Spinal cord (tissue), 10 donors: ENCODE data around the gene SF3B3. TPM values are rescaled to one million over a fixed set of nuclear protein-coding genes. Genes with fewer than 3 reads are reported as not detected.
A peak's percentile ranks its signal among the peaks of the same experiment; 100 is the strongest.

ENCODE experiments used
- DNase-seq, 6 donors: peaks; one replicate each; pipeline versions ENCODE4 v3.0.0 to v3.0.0-alpha.2; 2013 to 2015; ENCODE audit warnings: low spot score in 6 of 6, low read depth in 4 of 6
- H3K27ac ChIP-seq: one replicate; pipeline ENCODE4 v1.5.1; 2013; ENCODE audit warnings: low read depth, low read length, control low read depth
- H3K27me3 ChIP-seq: one replicate; pipeline ENCODE4 v1.6.1; 2013; ENCODE audit warnings: low read length; ENCODE audit not compliant: control insufficient read depth, insufficient read depth
- H3K36me3 ChIP-seq: one replicate; pipeline ENCODE4 v1.6.1; 2013; ENCODE audit warnings: low read length; ENCODE audit not compliant: control insufficient read depth, insufficient read depth
- H3K4me1 ChIP-seq: one replicate; pipeline ENCODE4 v1.6.1; 2013; ENCODE audit warnings: low read length; ENCODE audit not compliant: control insufficient read depth, insufficient read depth
- H3K4me3 ChIP-seq: one replicate; pipeline ENCODE4 v1.5.1; 2013; ENCODE audit warnings: low read depth, low read length, control low read depth
- H3K9me3 ChIP-seq: one replicate; pipeline ENCODE4 v1.6.1; 2013; ENCODE audit warnings: low read length; ENCODE audit not compliant: control insufficient read depth, insufficient read depth
- whole genome bisulfite sequencing: methylation state at CpG from one replicate; pipeline ENCODE4 v1.1.5; 2013; ENCODE audit warnings: missing lambda C conversion rate; ENCODE audit not compliant: insufficient coverage; 5-methylcytosine and 5-hydroxymethylcytosine counted together
- polyA plus RNA-seq, 2 donors: library from polyadenylated mRNA; unstranded; fragments of 120-200 nt; gene quantifications; one replicate each; pipeline ENCODE4 v1.2.1, GENCODE V29; 2013; ENCODE audit not compliant: insufficient read length in 2 of 2
- total RNA-seq, 2 donors: library from RNA; depleted of rRNA in 1 of 2; stranded (reverse); fragments of 120-200 nt in 1 of 2; fragments of >200 nt in 1 of 2; gene quantifications; one replicate each; pipeline versions ENCODE4 v1.2.3 to v1.2.4, GENCODE V29; 2013 to 2014
- donor health status: healthy.

Gene SF3B3
- total and polyA plus RNA-seq, 4 donors, result 111 to 291 (median 211) TPM

GRCh38 chr16:70553645-70554044, 30.0 kb downstream of the SF3B3 start:
- Histone ChIP-seq H3K4me3 (no peak overlapping the region), H3K27ac (no peak overlapping the region), H3K9me3 (no peaks in the 10 kb centered on the region), H3K27me3 (no peaks in the 10 kb centered on the region), H3K36me3 (peaks cover 44% of the 10 kb centered on the region), H3K4me1 (no peaks in the 10 kb centered on the region)
- no peak for DNase-seq

GRCh38 chr16:70556063-70556462, 32.4 kb downstream of the SF3B3 start:
- no peak for DNase-seq
- Histone ChIP-seq H3K27ac (no peak overlapping the region), H3K4me3 (no peak overlapping the region), H3K9me3 (no peaks in the 10 kb centered on the region), H3K4me1 (no peaks in the 10 kb centered on the region), H3K27me3 (no peaks in the 10 kb centered on the region), H3K36me3 (peaks cover 48% of the 10 kb centered on the region)
- 83% methylated on average over 3 of the region's 3 CpGs for WGBS

GRCh38 chr16:70561623-70562022, 38.0 kb downstream of the SF3B3 start:
- WGBS, result 83% methylated on average over 6 of the region's 9 CpGs
- no peaks in the 10 kb centered on the region for H3K4me1 ChIP-seq
- H3K27ac ChIP-seq, result no peak overlapping the region
- H3K9me3 ChIP-seq, result no peaks in the 10 kb centered on the region
- no peaks in the 10 kb centered on the region for H3K27me3 ChIP-seq
- H3K36me3 ChIP-seq, result peaks cover 74% of the 10 kb centered on the region
- no peak overlapping the region for H3K4me3 ChIP-seq
- DNase-seq, result peak in 1 of 6 donors; percentile 76

GRCh38 chr16:70563636-70564035, 40.0 kb downstream of the SF3B3 start:
- H3K4me3 ChIP-seq, result no peak overlapping the region
- no peaks in the 10 kb centered on the region for H3K4me1 ChIP-seq
- peaks cover 84% of the 10 kb centered on the region for H3K36me3 ChIP-seq
- no peaks in the 10 kb centered on the region for H3K27me3 ChIP-seq
- 79% methylated on average over 4 of the region's 7 CpGs for WGBS
- no peaks in the 10 kb centered on the region for H3K9me3 ChIP-seq
- DNase-seq, result no peak
- H3K27ac ChIP-seq, result no peak overlapping the region

GRCh38 chr16:70565053-70565452, 41.4 kb downstream of the SF3B3 start:
- Histone ChIP-seq H3K9me3 (no peaks in the 10 kb centered on the region), H3K27me3 (no peaks in the 10 kb centered on the region), H3K4me1 (no peaks in the 10 kb centered on the region), H3K36me3 (peaks cover 92% of the 10 kb centered on the region), H3K27ac (no peak overlapping the region), H3K4me3 (no peak overlapping the region)
- peak in 2 of 6 donors; percentile 3 to 60 for DNase-seq
- 64% methylated on average over 3 of the region's 4 CpGs for WGBS

- no peak overlapping the region for H3K27ac ChIP-seq
- DNase-seq, result no peak
- H3K27me3 ChIP-seq, result no peaks in the 10 kb centered on the region
- H3K36me3 ChIP-seq, result peaks cover 85% of the 10 kb centered on the region
- no peak overlapping the region for H3K4me3 ChIP-seq
- H3K9me3 ChIP-seq, result no peaks in the 10 kb centered on the region
- no peaks in the 10 kb centered on the region for H3K4me1 ChIP-seq
- 93% methylated on average over 4 of the region's 5 CpGs for WGBS
Observed at GRCh38 chr16:70568601-70569237, 45.1 kb downstream of the SF3B3 start.

GRCh38 chr16:70569752-70570151, 46.1 kb downstream of the SF3B3 start:
- no peak overlapping the region for H3K27ac ChIP-seq
- WGBS, result 90% methylated on average over 5 of the region's 6 CpGs

GRCh38 chr16:70570967-70571570, 47.5 kb downstream of the SF3B3 start:
- no peaks in the 10 kb centered on the region for H3K9me3 ChIP-seq
- H3K27ac ChIP-seq, result no peak overlapping the region
- no peaks in the 10 kb centered on the region for H3K4me1 ChIP-seq
- no peaks in the 10 kb centered on the region for H3K27me3 ChIP-seq
- no peak overlapping the region for H3K4me3 ChIP-seq
- WGBS, result 98% methylated on average over 5 of the region's 10 CpGs
- H3K36me3 ChIP-seq, result peaks cover 75% of the 10 kb centered on the region
- DNase-seq, result no peak

More at GRCh38 chr16:70569752-70570151, 46.1 kb downstream of the SF3B3 start:
- no peaks in the 10 kb centered on the region for H3K9me3 ChIP-seq
- peaks cover 80% of the 10 kb centered on the region for H3K36me3 ChIP-seq
- H3K27me3 ChIP-seq, result no peaks in the 10 kb centered on the region
- no peaks in the 10 kb centered on the region for H3K4me1 ChIP-seq
- no peak for DNase-seq
- no peak overlapping the region for H3K4me3 ChIP-seq

GRCh38 chr16:70571623-70572022, 48.0 kb downstream of the SF3B3 start:
- no CpG with 5 or more reads among the region's 8 CpGs for WGBS
- DNase-seq, result no peak
- no peak overlapping the region for H3K27ac ChIP-seq
- H3K4me3 ChIP-seq, result no peak overlapping the region
- no peaks in the 10 kb centered on the region for H3K4me1 ChIP-seq
- H3K36me3 ChIP-seq, result peaks cover 69% of the 10 kb centered on the region
- no peaks in the 10 kb centered on the region for H3K9me3 ChIP-seq
- H3K27me3 ChIP-seq, result no peaks in the 10 kb centered on the region
